OCI-LY7 (cell line): ENCODE measurements around the gene NHLRC2.

ENCODE experiments used
- EZH2phosphoT487 ChIP-seq: fragments of 200-600 bp; sonication (generic); IDR thresholded peaks from 2 replicates; pipeline ENCODE4 v1.6.1; 2018; ENCODE audit warnings: low read depth, borderline replicate concordance, mild to moderate bottlenecking, mixed run types, antibody characterized with exemption, low read length, moderate library complexity, mixed read lengths
- TF ChIP-seq, protein P1 (sequence below): fragments of 200-600 bp; sonication (generic); conservative IDR thresholded peaks from 2 replicates; pipeline ENCODE4 v1.5.1; 2014; ENCODE audit warnings: mild to moderate bottlenecking, antibody characterized with exemption, low read length, moderate library complexity, mixed read lengths

DNA sequence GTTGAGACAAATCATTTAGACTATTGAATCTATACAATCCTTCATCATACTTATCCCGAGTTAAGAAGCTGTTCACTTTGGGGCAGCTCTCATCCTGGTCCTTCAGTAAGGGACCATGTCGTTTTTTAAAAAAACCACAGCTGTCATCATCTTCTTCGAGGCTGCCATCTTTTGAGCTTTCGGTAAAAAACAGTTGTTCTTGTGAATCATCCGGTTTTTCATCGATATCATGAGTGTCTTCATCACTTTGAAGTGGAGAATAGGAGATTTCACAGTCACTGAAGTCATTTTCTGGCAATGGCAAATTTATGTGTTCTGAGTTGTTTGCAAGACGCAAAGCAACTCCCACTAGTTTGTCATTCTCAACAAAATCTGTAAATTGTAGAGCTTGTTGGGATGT lies 4.5 kb upstream of the NHLRC2 start:
- TF ChIP-seq, protein P1, sequence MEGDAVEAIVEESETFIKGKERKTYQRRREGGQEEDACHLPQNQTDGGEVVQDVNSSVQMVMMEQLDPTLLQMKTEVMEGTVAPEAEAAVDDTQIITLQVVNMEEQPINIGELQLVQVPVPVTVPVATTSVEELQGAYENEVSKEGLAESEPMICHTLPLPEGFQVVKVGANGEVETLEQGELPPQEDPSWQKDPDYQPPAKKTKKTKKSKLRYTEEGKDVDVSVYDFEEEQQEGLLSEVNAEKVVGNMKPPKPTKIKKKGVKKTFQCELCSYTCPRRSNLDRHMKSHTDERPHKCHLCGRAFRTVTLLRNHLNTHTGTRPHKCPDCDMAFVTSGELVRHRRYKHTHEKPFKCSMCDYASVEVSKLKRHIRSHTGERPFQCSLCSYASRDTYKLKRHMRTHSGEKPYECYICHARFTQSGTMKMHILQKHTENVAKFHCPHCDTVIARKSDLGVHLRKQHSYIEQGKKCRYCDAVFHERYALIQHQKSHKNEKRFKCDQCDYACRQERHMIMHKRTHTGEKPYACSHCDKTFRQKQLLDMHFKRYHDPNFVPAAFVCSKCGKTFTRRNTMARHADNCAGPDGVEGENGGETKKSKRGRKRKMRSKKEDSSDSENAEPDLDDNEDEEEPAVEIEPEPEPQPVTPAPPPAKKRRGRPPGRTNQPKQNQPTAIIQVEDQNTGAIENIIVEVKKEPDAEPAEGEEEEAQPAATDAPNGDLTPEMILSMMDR = no peak
- TF ChIP-seq EZH2phosphoT487 = no peak
